SHP77 (cell line): Measurements from ENCODE around the gene MT1X.
A peak's percentile ranks its signal among the peaks of the same experiment; 100 is the strongest.

ENCODE experiments used
- DNase-seq, 2 experiments: peaks; one replicate each; lab custom pipeline; 2025; lab: John Stamatoyannopoulos, UW

Gene MT1X

DNA sequence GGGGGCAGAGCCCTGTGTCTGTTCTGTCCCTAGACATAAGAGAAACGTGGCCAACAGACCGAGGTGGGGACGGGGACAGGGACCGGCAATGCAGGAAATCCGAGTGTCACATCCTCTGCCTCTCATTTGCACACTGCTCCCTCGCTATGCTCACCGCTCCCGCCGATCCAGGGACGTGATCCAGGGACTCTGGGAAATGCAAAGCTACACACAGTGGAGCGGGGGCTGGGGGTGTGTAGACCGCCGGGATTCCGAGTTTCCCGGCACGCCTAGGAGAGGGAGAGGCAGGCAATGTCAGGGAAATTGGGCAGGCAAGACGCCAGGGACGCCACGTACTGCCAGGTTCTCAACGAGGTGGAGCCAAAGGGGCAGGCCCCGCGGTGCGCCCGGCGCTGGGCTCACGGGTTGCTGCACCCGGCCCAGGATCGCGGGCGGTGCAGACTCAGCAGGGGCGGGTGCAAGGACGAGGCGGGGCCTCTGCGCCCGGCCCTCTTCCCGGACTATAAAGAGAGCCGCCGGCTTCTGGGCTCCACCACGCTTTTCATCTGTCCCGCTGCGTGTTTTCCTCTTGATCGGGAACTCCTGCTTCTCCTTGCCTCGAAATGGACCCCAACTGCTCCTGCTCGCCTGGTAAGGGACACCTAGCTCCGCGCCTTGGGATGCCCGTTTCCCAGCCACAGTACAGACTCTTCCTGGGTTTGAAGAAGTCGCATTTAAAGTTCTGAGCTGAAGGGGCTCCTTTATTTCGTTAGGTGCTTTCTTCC, at the start of gene MT1X:
MT1X (plus strand) TSS at position 532 of the 764 bp plus-strand sequence; CDS start at position 603, 71 bp downstream.
- peak; percentile 81 to 88 for DNase-seq

DNA sequence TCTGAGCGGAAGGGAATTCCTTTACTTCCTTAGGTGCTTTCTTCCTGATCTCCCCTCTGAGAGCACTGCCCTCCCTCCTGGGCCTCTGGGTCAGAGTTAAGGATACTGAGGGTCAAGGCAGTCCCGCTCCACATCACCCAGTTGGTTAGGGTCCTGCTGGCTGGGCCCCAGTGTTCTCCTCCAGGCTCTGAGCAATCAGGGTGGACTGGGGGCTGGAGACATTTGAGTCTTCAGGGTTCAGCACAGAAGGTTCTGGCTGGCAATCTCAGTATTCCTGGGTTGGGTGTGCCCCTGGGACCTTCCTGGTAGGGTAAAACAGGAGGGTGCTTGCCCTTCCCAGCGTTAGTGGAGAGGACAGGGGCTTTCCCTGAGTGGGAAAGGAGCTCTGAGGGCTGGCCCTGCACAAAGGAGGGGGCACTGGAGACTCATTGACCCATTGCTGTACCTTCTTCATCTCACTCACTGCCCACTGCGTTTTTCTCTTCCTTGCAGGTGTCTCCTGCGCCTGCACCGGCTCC, 49.4 kb upstream of the MT1X start:
- DNase-seq = no peak

DNA sequence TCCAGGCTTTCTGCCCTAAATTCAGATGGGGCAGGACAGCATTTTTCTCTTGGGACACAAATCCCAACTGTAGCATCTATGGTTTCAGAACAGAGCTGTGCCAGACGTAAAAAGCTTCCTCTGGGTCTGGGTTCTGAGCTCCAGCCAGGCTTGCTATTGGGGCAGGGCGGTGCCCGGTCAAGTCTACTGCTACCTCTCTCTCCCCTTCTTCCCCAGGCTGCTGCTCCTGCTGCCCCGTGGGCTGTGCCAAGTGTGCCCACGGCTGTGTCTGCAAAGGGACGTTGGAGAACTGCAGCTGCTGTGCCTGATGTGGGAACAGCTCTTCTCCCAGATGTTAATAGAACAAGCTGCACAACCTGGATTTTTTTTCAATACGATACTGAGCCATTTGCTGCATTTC, 48.7 kb upstream of the MT1X start:
- DNase-seq = no peak

DNA sequence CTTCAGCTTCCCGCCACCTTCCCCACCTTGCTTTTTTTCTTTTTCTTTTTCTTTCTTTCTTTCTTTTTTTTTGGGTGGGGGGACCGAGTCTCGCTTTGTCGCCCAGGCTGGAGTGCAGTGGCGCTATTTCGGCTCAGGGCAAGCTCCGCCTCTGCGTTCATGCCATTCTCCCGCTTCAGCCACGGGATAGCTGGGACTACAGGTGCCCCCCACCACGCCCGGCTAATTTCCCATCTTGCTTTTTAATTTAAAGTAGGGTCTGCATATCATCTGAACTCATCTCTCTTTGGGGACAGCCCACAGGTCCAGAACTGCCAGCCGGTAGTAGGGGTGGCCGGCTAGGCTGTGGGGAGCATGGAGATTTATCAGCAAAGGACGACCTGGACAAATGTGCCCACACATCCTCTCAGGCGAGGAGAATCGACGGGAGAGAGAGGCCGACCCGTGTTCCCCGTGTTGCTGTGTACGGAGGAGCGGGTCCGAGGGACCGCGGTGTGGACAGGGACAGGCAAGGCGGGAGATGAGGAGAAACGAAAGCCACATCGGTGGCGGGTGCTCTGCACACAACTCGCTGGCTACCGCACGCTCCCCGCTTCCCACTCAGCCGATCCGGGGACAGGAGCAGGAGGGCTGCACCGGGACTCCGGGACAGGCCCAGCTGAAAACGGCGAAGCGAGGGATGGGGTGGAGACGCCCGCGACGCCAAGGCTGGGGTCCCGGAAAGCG, 47.4 kb upstream of the MT1X start:
- DNase-seq = no peak

DNA sequence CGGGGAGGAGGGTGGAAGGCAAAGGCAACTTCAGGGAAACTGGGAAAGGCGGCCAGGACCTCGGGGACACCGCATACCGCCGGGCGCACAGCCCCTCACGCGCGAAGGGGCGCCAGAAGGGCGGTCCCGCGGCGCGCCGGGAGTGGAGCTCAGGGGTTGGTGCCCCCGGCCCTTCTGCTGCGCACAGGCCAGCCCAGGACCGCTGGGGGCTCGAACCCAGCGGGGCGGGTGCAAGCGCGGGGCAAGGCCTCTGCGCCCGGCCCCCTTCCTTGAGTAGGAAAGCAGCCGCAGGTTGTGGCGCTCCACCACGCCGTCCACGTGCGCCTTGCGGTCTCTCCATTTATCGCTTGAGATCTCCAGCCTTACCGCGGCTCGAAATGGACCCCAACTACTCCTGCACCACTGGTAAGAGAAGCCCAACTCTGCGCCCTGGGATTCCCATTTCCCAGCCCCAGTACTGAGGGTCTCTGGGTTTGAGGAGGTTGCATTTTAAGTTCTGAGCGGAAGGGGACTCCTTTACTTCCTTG, 46.8 kb upstream of the MT1X start:
- no peak for DNase-seq

DNA sequence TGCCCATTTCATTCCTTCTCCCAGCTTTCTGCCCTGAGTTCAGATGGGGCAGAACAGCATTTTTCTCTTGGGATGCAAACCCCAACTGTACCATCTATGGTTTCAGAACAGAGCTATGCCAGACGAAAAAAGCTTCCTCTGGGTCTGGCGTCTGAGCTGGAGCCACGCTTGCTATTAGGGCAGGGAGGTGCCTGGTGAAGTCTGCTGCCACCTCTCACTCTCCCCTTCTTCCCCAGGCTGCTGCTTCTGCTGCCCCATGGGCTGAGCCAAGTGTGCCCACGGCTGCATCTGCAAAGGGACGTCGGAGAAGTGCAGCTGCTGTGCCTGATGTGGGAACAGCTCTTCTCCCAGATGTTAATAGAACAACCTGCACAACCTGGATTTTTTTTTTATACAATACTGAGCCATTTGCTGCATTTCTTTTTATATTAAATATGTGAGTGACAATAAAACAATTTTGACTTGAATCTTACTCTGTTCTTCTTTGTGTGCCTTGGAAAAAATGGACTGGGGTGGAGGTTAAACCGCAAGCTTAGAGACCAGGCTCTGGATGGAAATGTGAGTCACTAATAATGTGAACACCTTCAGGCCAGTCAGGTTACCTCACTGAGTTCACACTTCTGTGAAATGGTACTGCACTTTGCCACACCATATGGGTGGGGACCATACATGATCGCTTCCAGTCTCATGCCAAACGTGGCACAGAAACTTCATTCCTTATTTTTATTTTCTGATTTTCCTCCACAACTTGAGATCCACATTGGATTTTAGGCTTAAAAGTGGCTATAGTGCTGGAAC, 45.5 kb upstream of the MT1X start:
- no peak for DNase-seq

DNA sequence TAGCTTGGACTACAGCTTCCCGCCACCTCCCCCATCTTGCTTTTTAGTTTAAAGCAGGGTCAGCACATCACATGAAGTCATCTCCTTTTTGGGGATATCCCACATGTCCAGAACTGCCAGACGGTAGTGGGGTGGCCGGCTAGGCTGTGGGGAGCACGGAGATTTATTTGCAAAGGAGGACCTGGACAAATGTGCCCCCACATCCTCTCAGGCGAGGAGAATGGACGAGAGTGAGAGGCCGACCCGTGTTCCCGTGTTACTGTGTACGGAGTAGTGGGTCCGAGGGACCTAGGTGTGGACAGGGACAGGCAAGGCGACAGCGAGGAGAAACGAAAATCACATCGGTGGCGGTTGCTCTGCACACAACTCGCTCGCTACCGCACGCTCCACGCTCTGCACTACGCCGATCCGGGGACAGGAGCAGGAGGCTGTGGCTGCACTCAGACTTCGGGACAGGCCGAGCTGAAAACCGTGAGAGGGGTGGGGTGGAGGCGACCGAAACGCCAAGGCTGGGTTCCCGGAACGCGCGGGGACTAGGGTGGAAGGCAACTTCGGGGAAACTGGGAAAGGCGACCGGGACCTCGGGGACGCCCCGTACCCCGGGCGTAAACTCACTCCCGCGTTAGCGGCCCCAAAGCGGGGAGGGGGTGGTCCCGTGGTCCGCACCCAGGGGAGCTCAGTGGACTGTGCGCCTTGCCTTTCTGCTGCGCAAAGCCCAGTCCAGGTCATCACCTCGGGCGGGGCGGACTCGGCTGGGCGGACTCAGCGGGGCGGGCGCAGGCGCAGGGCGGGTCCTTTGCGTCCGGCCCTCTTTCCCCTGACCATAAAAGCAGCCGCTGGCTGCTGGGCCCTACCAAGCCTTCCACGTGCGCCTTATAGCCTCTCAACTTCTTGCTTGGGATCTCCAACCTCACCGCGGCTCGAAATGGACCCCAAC, 44.2 kb upstream of the MT1X start, which contains the start of gene MT1A:
MT1A (plus strand) TSS at position 853 of the 937 bp plus-strand sequence; CDS start at position 926, 73 bp downstream.
- no peak for DNase-seq

DNA sequence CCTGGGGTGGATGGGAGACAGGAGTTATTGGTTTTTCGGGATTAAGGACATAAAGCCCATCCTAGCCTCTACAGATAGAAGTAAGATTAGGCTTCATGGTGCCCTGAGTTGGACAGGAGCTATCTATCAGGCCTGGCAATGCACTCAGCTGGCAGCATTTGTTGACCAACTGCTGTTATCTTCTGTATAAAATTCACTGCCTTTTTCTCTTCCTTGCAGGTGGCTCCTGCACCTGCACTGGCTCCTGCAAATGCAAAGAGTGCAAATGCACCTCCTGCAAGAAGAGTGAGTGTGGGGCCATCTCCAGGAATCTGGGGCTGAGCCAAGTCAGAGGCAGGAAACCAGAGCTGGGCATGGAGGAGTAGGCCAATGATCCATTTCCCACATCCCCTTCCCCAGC, 43.2 kb upstream of the MT1X start:
- DNase-seq = no peak

DNA sequence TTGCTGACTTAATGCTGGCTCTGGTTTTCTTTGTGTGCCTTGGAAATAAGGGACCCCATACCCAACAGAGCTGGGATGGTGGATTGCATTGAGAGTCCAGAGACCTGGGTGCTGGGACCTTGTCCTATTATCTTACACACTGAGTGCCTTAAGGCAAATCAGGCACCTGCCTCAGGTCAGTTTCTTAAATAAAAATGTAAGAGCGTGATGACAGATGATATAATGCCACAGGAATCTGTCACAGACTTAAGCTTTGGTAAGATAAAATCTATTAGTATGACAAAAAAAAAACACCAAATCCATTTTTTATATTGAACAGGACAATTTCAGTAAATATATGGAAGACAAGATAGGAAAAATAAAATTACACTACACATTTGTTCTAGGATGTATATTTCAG, 42.2 kb upstream of the MT1X start:
- DNase-seq = no peak

DNA sequence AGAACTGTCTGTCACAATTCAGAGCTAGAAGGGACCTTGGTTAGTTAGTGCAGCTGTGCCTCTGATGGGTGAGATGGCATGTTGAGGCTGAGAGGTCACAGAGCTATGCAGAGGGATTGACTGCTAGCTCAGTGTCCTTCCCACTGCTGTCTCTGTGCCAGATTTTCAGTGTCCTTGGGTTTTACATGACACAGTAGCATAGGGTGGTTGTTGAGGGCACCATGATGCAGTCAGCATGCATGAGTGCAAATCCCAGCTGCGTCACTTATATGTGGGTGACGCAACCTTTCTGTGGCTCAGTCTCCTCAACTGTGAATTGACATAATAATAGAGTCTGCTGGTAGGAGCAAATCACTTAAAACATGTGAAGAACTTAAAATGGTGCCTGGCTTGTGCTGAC, 41.1 kb upstream of the MT1X start:
- no peak for DNase-seq

DNA sequence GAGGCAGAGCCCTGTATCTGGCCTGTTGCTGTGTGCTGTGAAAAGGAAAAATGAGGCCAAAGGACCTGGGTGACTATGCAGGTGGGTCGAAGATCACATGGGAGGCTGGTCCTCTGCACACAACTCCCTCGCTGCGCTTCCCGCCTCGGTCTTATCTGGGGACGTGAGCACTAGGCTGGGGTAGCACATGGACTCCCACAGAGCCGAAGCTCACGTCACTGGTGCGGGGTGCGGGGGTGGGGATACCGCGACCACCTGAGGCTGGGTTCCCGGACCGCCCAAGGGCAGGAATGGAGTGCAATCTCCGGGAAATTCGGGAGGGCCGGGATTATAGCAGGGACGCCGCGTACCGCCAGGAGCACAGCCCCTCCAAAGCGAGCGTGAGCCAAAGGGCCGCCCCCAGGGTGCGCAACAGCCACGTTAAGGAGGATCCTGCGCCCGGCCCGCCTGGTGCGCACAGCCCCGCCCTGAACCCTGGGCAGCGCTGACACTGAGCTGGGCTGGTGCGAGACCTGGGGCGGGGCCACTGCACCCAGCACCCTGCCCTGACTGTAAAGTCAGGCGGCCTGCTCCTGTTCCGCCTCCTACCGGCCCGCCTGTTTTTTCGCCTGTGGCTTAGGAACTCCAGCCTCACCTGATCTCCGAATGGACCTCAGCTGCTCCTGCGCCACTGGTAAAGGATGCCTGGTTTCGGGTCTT, 39.0 kb upstream of the MT1X start:
- DNase-seq = no peak

DNA sequence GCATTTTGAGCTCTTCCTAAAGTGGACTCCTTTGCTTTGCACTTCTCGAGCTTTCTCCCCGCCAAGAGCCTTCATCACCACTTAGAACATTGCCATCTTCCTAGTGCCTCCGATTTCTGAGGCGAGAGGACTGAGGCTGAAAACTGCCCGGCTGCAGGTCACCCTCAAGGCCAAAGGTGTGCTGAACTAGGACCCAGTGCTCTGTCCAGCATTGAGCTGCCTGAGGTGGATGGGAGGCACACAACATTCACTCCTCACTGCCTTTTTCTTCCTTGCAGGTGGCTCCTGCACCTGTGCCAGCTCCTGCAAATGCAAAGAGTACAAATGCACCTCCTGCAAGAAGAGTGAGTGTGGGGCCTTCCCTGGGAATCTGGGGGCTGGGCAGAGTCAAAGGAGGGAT, 38.4 kb upstream of the MT1X start:
- no peak for DNase-seq

DNA sequence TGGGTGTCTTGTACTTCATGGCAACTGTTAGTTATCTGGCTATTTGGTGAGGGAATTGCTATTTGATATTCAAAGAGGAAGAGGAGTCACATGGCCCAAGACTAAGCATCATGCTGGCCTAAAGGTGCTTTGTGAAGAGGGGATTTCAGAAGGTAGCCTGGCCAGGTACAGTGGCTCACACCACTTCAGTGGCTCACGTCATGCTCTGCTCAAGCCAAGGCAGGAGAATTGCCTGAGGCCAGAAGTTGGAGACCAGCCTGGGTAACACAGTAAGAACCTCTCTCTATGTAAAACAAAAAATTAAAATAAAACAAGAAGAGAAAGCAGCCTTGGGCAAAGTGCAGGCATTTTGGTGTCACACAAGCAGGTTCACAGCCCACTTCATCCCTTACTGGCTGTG, 37.0 kb upstream of the MT1X start:
- DNase-seq = no peak

DNA sequence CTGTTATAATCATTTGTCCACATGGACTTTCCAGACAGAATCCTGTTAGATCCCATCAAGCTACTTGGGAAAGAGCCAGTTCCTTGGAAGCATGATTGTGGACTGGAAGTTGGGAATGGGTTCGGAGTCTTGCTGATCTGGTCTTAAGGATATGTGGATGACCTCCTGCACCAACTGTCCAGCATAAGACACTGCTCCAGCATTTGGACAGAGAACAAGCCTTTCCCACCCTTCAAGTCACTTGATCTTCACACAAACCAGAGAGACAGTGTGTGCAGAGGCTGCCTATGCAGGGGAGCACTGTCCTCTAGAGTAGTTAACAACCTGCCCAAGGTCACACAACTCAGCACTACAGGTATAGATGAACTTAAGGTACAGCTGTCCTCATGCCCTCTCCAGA, 36.4 kb upstream of the MT1X start:
- DNase-seq = no peak

DNA sequence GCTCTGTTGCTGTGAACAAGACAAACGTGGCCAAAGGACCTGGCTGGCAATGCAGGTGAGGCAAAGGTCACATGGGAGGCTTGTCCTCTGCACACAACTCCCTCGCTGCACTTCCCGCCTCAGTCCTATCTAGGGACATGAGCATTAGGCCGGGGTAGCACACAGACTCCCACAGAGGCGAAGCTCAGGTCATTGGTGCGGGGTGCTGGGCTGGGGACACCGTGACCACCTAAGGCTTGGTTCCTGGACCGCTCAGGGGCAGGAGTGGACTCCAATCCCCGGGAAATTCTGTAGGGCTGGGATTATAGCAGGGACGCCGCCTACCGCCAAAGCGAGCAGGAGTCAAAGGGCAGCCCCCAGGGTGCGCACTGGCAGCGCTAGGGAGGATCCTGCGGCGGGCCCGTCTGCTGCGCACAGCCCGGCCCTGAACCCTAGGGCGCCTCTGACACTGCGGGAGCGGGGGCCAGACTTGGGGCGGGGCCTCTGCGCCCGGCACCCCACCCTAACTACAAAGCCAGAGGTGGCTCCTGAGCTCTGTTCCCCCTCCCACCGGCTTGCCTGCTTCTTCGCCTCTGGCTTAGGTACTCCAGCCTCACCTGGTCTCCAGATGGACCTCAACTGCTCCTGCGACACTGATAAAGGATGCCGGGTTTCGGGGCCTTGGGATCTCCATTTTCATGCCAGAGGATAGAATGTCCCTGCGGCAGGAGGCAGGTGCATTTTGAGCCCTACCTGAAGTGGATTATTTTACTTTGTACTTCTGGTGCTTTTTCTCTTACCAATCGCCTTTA, 34.4 kb upstream of the MT1X start:
- no peak for DNase-seq

DNA sequence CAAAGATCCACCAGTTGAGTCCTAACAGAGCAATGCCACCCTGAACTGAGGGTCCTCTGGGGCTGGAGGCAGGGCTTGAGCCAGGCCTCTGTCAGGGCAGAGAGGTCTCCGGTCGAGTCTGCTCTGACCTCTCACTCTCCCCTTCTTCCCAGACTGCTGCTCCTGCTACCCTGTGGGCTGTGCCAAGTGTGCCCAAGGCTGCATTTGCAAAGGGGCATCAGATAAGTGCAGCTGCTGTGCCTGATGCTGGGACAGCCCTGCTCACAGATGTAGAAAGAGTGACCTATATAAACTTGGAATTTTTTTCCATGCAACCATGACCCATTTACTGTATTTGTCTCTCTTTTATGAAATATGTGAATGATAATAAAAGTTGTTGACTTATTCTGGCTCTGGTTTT, 33.0 kb upstream of the MT1X start:
- no peak for DNase-seq

DNA sequence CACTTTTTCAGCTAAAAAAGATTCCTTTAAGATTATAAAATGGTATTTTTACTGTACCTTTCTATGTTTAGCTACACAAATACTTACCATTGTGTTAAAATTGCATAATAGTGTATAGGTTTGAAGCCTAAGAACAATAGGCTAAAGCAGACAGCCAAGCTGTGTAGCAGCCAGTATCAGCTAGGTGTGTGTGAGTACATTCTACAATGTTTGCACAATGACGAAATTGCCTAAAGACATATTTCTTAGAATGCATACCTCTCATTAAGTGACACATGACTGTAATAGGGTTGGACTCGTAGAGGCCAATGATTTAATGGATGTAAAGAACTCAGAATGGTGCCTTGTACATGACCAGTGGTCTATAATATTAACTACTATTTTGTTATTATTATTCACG, 32.5 kb upstream of the MT1X start:
- no peak for DNase-seq

DNA sequence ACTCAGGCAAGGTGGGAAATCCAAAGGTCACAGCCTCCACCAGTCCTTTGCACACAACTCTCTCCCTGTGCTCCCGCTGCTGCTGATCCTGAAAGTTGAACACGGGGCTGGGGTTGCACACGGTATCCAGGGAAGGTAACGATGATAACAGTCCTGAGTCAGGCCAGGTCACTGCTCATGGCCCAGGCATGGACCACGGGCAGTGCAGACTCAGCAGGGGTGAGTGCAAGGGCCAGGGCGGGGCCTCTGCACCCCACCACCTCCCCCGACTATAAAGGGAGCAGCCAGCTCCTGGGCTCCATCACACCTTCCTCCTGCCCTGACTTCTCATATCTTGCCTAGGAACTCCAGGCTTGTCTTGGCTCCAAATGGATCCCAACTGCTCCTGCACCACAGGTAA, 30.7 kb upstream of the MT1X start, which contains the start of gene MT1B:
MT1B (plus strand) TSS at position 301 of the 400 bp plus-strand sequence; CDS start at position 369, 68 bp downstream.
- no peak for DNase-seq

DNA sequence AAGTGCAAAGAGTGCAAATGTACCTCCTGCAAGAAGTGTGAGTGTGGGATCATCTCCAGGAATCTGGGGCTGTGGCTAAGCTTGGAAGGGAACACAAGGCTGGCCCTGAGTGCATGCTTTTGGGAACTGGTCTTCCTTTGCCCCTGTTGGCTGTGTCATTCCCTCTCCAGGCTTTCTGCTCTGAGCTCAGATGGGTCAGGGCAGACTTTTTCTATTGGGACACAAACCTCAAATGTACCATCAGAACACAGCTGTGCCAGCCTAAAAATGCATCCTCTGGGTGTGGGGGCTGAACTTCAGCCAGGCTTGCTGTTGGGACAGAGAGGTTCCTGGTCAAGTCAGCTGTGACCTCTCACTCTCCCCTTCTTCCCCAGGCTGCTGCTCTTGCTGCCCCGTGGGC, 29.7 kb upstream of the MT1X start:
- no peak for DNase-seq
